GM18517 (cell line): ENCODE data around the gene CD34.
"Not testable (repeated sequence)": the region's sequence is repeated elsewhere in the genome, so short reads cannot be mapped to it uniquely, and the experiment has no call there.

Source experiments
- ATAC-seq: cut with Tn5 transposase; IDR thresholded peaks from one replicate; pipeline ENCODE4 v1.9.1; 2021; ENCODE audit warnings: mild to moderate bottlenecking, moderate library complexity; ENCODE audit not compliant: unreplicated experiment

CD34 gene

GRCh38 chr1:207933205-207933800 lies 22.4 kb upstream of the CD34 start:
- no peak for ATAC-seq

- ATAC-seq, result no peak
Observed at GRCh38 chr1:207926984-207927383, 16.1 kb upstream of the CD34 start.

GRCh38 chr1:207925969-207926368 lies 15.0 kb upstream of the CD34 start:
- ATAC-seq, result not testable (repeated sequence)

- no peak for ATAC-seq
Observed at GRCh38 chr1:207925210-207925609, 14.3 kb upstream of the CD34 start.

- no peak for ATAC-seq
Observed at GRCh38 chr1:207923561-207923960, 12.6 kb upstream of the CD34 start.

- ATAC-seq, result no peak
Observed at GRCh38 chr1:207923121-207923520, 12.2 kb upstream of the CD34 start.

GRCh38 chr1:207922554-207922953 lies 11.6 kb upstream of the CD34 start:
- no peak for ATAC-seq

- ATAC-seq, result no peak
Observed at GRCh38 chr1:207921321-207921720, 10.4 kb upstream of the CD34 start.

- no peak for ATAC-seq
Observed at GRCh38 chr1:207920444-207921021, 9.6 kb upstream of the CD34 start.

GRCh38 chr1:207919523-207920170 lies 8.7 kb upstream of the CD34 start:
- ATAC-seq, result no peak

GRCh38 chr1:207918581-207918980 lies 7.7 kb upstream of the CD34 start:
- no peak for ATAC-seq

- ATAC-seq, result no peak
Observed at GRCh38 chr1:207918011-207918410, 7.1 kb upstream of the CD34 start.

- no peak for ATAC-seq
Observed at GRCh38 chr1:207917080-207917479, 6.2 kb upstream of the CD34 start.

- ATAC-seq, result no peak
Observed at GRCh38 chr1:207913951-207914350, 3.0 kb upstream of the CD34 start.

- ATAC-seq, result no peak
Observed at GRCh38 chr1:207911856-207912760, 1.2 kb upstream of the CD34 start.

- no peak for ATAC-seq
Observed at GRCh38 chr1:207909687-207910086, 1.2 kb downstream of the CD34 start.

- no peak for ATAC-seq
Observed at GRCh38 chr1:207908107-207908734, 2.7 kb downstream of the CD34 start.

GRCh38 chr1:207904391-207904790 lies 6.5 kb downstream of the CD34 start:
- no peak for ATAC-seq

- ATAC-seq, result no peak
Observed at GRCh38 chr1:207903767-207904166, 7.2 kb downstream of the CD34 start.

GRCh38 chr1:207903053-207903452 lies 7.9 kb downstream of the CD34 start:
- ATAC-seq, result no peak

GRCh38 chr1:207902566-207902965 lies 8.4 kb downstream of the CD34 start:
- ATAC-seq, result no peak
